ENCODE measurements around the gene HSFX4. TPM values are rescaled to one million over a fixed set of nuclear protein-coding genes. Genes with fewer than 3 reads are reported as not detected.
"Not testable (repeated sequence)": the region's sequence is repeated elsewhere in the genome, so short reads cannot be mapped to it uniquely, and the experiment has no call there.

Gene HSFX4
- total and polyA plus RNA-seq, 7 donors, result not detected

DNA sequence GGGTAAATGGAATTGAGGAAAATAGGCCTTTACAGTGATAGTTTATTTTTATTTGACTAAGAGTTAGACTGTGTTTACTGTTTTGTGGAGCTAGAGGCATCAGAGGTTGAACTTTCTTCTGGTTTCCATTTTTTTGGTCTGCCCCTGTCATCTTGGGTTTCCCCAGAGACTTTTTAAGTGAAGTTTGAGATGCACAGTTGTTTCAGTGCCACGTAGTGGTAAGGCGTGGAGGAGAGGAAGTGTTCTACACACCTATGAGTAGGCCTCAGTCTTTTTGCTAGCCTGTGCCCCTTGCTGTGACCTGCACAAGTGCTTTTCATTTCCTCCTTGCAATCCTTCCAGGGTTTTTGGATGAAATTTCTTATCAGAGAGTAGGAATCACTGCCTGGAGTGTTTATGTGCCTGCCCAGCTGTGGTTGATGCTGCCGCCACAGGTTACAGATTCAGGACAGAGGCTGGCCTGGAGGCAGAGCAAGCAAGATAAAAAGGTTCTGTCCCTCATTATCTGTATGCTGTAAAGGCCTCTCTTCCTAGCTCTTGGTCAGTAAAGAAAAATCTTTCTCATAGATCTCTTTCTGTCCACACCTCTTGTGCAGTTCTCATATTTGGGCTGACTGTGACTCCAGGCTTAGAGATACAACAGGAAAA lies 12.5 kb upstream of the HSFX4 start:
- no peak for TF ChIP-seq POLR2AphosphoS5 (IDR thresholded peaks at IDR 0.05)
- TF ChIP-seq, protein P1, sequence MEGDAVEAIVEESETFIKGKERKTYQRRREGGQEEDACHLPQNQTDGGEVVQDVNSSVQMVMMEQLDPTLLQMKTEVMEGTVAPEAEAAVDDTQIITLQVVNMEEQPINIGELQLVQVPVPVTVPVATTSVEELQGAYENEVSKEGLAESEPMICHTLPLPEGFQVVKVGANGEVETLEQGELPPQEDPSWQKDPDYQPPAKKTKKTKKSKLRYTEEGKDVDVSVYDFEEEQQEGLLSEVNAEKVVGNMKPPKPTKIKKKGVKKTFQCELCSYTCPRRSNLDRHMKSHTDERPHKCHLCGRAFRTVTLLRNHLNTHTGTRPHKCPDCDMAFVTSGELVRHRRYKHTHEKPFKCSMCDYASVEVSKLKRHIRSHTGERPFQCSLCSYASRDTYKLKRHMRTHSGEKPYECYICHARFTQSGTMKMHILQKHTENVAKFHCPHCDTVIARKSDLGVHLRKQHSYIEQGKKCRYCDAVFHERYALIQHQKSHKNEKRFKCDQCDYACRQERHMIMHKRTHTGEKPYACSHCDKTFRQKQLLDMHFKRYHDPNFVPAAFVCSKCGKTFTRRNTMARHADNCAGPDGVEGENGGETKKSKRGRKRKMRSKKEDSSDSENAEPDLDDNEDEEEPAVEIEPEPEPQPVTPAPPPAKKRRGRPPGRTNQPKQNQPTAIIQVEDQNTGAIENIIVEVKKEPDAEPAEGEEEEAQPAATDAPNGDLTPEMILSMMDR (IDR thresholded peaks at IDR 0.05), result no peak
- intact Hi-C loops (cut with DNase I), result no loop called here

DNA sequence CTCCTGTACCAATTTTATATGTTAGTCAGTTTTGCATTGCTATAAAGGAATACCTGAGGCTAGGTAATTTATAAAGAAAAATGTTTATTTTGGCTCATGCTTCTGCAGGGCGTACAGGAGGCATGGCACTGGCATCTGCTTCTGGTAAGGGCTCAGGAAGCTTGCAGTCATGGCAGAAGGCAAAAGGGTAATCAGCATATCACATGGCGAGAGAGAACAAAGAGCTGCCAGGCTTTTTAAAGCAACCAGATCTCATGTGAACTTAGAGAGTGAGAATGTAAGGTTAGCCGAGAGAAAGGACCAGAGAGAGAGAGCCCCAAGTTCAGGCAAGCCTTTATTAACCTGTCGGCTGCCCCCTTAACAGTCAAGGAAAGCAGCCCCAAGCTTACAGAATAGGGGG lies 5.5 kb upstream of the HSFX4 start:
- DNase-seq; intact Hi-C loops (cut with DNase I); H3K4me3 ChIP-seq; H3K4me1 ChIP-seq; H3K27me3 ChIP-seq; H3K36me3 ChIP-seq; H3K27ac ChIP-seq; H3K9me3 ChIP-seq: not testable (repeated sequence)
- no CpG with 5 or more reads among the region's 4 CpGs for WGBS, 2 donors

More for the DNA sequence above, 12.5 kb upstream of the HSFX4 start:
- H3K36me3 ChIP-seq, result no peaks in the 10 kb centered on the region
- H3K27ac ChIP-seq, result no peak overlapping the region
- WGBS, 2 donors, result 63 to 85% methylated on average over 3 of the region's 3 CpGs
- DNase-seq, result no peak
- no peaks in the 10 kb centered on the region for H3K9me3 ChIP-seq
- no peaks in the 10 kb centered on the region for H3K27me3 ChIP-seq
- no peak overlapping the region for H3K4me3 ChIP-seq
- H3K4me1 ChIP-seq, result no peaks in the 10 kb centered on the region

DNA sequence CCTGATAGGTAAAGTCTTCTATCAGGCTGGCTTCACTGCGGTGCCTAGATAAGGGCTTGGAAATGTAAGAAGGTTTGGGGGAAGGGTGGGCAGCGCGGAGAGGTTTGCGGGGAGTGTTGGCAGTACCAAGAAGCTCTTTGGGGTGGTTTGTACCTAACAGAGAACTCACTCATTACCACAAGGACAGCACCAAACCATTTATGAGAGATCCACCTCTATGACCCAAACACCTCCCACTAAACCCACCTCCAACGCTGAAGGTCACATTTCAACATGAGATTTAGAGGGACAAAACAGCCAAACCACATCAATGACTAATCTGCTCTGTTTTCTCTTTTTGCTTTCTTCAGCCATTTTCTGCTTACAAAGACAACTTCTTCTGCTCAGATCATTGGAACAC lies 4.9 kb upstream of the HSFX4 start:
- H3K9me3 ChIP-seq; H3K4me1 ChIP-seq; H3K4me3 ChIP-seq; DNase-seq; H3K36me3 ChIP-seq; intact Hi-C loops (cut with DNase I); H3K27me3 ChIP-seq; H3K27ac ChIP-seq: not testable (repeated sequence)
- WGBS, 2 donors, result no CpG with 5 or more reads among the region's 5 CpGs

DNA sequence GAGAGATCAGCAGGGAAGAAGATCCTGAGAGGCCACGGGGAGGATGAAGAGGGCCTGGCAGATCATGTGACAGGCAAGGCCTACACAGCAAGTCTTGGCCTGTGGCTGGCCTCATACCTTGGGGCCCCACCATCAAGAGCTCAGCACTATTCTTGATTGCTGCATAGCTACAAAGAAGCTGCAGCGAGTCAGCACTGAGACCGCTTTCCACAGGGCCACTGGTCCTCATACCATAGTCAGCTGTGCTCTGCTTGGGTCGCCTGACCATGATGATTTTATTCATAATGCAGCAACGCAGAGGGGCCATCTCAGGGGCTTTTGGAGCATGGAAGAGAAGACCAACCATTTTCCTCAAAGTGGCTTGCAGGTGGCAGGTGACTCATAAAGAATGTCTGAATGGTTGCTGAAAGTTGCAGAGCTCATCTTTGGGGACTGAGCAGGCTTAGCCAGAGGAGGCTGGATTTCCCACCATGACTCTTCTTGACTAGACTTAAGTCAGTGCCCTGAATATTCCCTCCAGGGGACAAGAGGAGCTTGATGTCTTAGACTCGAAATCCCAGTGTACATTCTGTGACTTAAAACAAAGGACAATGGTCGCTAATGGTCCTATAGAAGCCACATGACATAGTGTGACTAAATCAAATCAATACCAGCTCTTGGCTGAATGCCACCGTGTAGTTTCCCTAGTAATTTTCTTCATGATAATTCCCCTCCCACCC lies 2.0 kb upstream of the HSFX4 start:
- 91 to 100% methylated on average over 1 of the region's 8 CpGs for WGBS, 2 donors
- intact Hi-C loops (cut with DNase I); H3K27me3 ChIP-seq: not testable (repeated sequence)

DNA sequence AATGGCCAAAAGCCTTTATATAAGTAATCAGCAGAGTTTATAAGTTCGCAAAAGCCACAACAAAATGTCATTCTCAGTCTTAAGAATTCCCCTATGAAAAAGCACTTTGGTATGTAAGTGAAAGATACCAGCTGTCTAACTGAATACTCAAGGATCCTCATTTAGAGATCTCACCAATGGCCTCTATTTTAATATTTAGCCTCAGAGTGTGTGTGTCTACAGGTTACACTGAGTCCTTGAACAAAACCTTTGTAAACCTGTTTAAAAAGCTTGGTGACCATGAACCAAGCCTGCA lies 1.5 kb upstream of the HSFX4 start:
- H3K4me1 ChIP-seq; H3K4me3 ChIP-seq; H3K27me3 ChIP-seq; H3K36me3 ChIP-seq; H3K27ac ChIP-seq; DNase-seq; intact Hi-C loops (cut with DNase I); H3K9me3 ChIP-seq: not testable (repeated sequence)
- no CpG with 5 or more reads among the region's 1 CpG for WGBS, 2 donors

More for the DNA sequence above, 2.0 kb upstream of the HSFX4 start:
- not testable (repeated sequence) for DNase-seq, H3K27ac ChIP-seq, H3K9me3 ChIP-seq, H3K36me3 ChIP-seq, H3K4me1 ChIP-seq, H3K4me3 ChIP-seq

DNA sequence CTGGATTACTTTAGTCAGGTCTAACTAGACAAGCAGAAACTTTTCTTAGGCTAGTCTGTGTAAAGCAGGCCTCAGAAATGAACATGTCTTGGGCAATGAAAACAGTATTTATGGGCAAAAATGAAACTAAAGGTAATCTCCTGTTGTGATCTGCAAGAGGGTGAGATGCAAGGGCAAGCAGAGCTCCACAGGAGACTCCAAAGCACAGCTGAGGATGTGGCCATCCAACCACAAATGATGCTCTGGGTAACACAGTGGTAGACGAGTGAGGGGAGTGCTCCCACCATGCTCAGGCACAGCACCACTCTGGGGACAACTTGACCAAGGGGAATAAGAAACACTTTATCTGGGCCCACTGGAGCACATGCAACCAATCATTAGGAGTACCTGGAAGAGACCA lies 738 bp upstream of the HSFX4 start:
- H3K4me3 ChIP-seq; intact Hi-C loops (cut with DNase I); H3K27me3 ChIP-seq; H3K36me3 ChIP-seq; H3K27ac ChIP-seq; H3K9me3 ChIP-seq; DNase-seq; H3K4me1 ChIP-seq: not testable (repeated sequence)
- 77 to 100% methylated on average over 1 of the region's 1 CpG for WGBS, 2 donors

DNA sequence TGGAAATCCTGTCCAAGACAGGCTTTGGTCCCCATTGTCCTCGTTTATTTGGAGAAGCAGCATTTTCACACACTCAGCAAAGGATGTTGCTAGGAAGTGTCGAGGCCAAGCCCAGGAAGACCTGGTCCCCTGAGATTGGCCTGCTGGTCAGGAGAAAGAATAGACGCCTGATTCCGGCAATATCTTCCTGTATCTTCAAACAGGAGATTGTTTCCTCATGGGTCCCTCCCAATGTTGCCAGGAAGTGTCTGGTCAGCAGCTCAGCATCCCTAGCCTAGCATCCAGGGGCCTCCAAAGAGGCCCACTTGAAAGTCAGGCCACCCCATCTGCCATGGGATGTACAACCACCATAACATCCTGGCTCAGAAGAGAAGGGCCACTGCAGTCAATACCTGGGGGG lies 2.0 kb downstream of the HSFX4 start:
- 74 to 85% methylated on average over 2 of the region's 4 CpGs for WGBS, 2 donors
- H3K9me3 ChIP-seq; H3K36me3 ChIP-seq; H3K4me3 ChIP-seq; H3K4me1 ChIP-seq; intact Hi-C loops (cut with DNase I); DNase-seq; H3K27me3 ChIP-seq; H3K27ac ChIP-seq: not testable (repeated sequence)

DNA sequence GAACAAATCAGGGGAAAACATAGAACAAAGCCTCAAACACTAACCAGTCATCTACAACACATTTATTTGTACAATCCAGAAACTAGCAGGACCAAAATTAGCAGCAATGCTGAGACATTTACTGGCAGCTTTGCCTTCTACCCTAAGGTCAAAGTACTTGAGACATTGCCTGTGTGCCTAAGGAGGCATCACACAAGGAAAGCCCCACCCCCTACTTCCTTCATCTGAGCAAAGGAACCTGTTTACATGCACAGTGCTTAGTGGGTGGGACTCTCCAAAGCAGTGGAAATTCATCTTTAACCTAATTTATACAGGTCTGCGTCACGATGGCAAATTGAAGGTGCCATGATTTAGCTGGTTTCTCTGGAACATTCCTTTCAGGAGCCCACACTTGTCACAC lies 2.8 kb downstream of the HSFX4 start:
- intact Hi-C loops (cut with DNase I); H3K4me1 ChIP-seq; DNase-seq; H3K27me3 ChIP-seq; H3K4me3 ChIP-seq; H3K27ac ChIP-seq; H3K9me3 ChIP-seq; H3K36me3 ChIP-seq: not testable (repeated sequence)
- WGBS, 2 donors, result 38 to 75% methylated on average over 2 of the region's 2 CpGs

DNA sequence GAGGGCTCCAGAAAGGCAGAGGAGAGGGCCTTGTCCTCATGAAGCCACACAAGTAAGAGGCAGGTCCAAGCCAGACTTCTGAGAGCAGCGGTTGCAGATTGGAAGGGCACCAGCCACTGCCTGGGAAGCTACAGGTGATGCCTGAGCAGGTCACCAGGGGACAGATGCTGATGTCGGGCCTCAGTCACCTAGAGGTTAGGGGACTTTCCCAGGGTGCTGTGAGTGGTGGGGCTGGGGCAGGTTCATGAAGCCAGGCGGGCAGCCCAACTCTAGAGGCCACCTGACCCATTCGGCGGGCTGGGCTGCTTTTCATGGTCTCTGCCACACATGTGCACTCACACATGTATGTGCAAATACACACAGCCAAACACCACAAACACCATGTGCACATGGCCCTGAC lies 3.6 kb downstream of the HSFX4 start:
- H3K27me3 ChIP-seq; H3K36me3 ChIP-seq; H3K4me1 ChIP-seq; DNase-seq; intact Hi-C loops (cut with DNase I); H3K9me3 ChIP-seq; H3K4me3 ChIP-seq; H3K27ac ChIP-seq: not testable (repeated sequence)
- WGBS, 2 donors, result 97 to 100% methylated on average over 1 of the region's 5 CpGs

DNA sequence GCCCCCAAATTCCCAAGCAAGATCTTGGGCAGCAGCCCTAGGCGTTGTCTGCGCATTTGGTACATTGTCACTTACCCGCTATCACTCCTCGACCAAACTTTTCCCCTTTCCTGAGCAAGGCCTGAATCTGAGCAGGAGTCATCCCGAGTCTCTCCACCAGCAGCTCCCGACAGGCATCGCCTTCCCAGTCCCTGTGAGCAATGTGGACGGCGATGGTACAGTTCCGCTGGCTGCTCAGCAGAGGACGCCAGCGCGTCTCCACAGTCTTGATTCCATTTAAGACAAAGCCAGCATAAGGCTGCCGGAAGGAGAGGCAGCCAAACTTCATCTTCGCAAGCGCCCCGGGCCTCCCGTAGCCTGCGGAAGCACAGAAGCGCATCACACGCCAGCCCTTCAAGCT lies 4.2 kb downstream of the HSFX4 start:
- WGBS, 2 donors, result 93 to 95% methylated on average over 17 to 18 of the region's 21 CpGs
- DNase-seq; H3K4me1 ChIP-seq; H3K27ac ChIP-seq; intact Hi-C loops (cut with DNase I); H3K36me3 ChIP-seq; H3K27me3 ChIP-seq; H3K9me3 ChIP-seq; H3K4me3 ChIP-seq: not testable (repeated sequence)

DNA sequence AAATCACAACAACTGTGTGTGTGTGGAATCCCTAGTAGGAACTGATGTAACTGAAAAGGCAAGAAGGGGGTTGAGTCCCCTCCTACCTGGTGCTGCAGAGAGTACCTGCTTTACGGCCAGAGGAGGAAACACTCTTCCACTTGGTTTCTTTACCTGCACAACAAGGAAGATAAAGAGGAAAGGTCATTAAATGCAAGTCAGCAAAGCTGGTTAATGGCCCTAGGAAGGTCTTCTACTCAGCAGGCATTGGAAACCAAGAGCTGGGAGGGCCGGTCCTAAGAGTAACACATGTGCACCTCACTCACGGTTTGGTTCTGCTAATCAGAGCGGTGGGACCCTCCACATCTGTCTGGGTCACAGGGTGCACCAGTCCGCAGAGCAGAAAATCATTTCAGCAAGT lies 8.0 kb downstream of the HSFX4 start:
- 31 to 48% methylated on average over 5 of the region's 5 CpGs for WGBS, 2 donors
- H3K36me3 ChIP-seq; H3K9me3 ChIP-seq; intact Hi-C loops (cut with DNase I); H3K27me3 ChIP-seq; DNase-seq; H3K4me1 ChIP-seq: not testable (repeated sequence)
- H3K4me3 ChIP-seq, result peak overlapping the region; percentile 55 to 78 (median 70)
- peak overlapping the region; percentile 88 to 93 (median 90) for H3K27ac ChIP-seq
